Stomach (tissue), 9 donors: ENCODE measurements around the gene QTRT2. TPM values are rescaled to one million over a fixed set of nuclear protein-coding genes. Genes with fewer than 3 reads are reported as not detected.

Source experiments
- DNase-seq, 2 donors: peaks; one replicate each; pipeline versions ENCODE4 v3.0.0 to v3.0.0-alpha.2; 2013 to 2019
- H3K27ac ChIP-seq, 5 donors: fragments of 200-600 bp in 4 of 5; sonication (generic) in 4 of 5; one replicate each; pipeline ENCODE4 v1.5.1; 2013 to 2019; ENCODE audit warnings: mild to moderate bottlenecking in 1 of 5, moderate library complexity in 1 of 5
- H3K27me3 ChIP-seq, 3 donors: fragments of 200-600 bp; sonication (generic); one replicate each; pipeline ENCODE4 v1.5.1; 2017 to 2019; ENCODE audit warnings: mixed run types in 1 of 3
- H3K36me3 ChIP-seq, 4 donors: fragments of 200-600 bp; sonication (generic); 1 replicate in 3 of 4; 2 replicates in 1 of 4; pipeline ENCODE4 v1.5.1; 2016 to 2019
- H3K4me1 ChIP-seq, 4 donors: fragments of 200-600 bp; sonication (generic); one replicate each; pipeline ENCODE4 v1.5.1; 2016 to 2019
- H3K4me3 ChIP-seq, 4 donors: fragments of 200-600 bp; sonication (generic) in 3 of 4; one replicate each; pipeline ENCODE4 v1.5.1; 2016 to 2019; ENCODE audit warnings: mild to moderate bottlenecking in 1 of 4
- H3K9me3 ChIP-seq, 4 donors: fragments of 200-600 bp; sonication (generic); one replicate each; pipeline ENCODE4 v1.5.1; 2016 to 2019
- EP300 ChIP-seq: sonication (generic); formaldehyde crosslinking; IDR thresholded peaks from one replicate; pipeline ENCODE4 v1.6.1; 2017; ENCODE audit warnings: antibody characterized with exemption
- POLR2A ChIP-seq, 4 donors: fragments of 450-650 bp; IDR thresholded peaks; one replicate each; pipeline ENCODE4 v1.6.1; 2016; ENCODE audit warnings: antibody characterized with exemption in 4 of 4, control low read depth in 2 of 4, mild to moderate bottlenecking in 1 of 4, moderate library complexity in 1 of 4
- POLR2AphosphoS5 ChIP-seq, 3 donors: sonication (generic); formaldehyde crosslinking; IDR thresholded peaks; one replicate each; pipeline ENCODE4 v1.6.1; 2016; ENCODE audit warnings: antibody characterized with exemption in 3 of 3
- WGBS, 5 donors: extraction: QIAGEN DNeasy Blood & Tissue Kit in 3 of 5; methylation state at CpG; one replicate each; pipeline versions ENCODE4 v1.1.5 to v1.1.7; 2013 to 2018; 5-methylcytosine and 5-hydroxymethylcytosine counted together
- intact Hi-C: fragments of 100-400 bp; cut with DNase I; formaldehyde crosslinking; loops from one replicate; pipeline ENCODE4 v1.15.1; 2023; ENCODE audit warnings: low total_unique reads
- polyA plus RNA-seq, 3 donors: library from polyadenylated mRNA; stranded (reverse); fragments of 200-250 nt; gene quantifications; one replicate each; pipeline ENCODE4 v1.2.3, GENCODE V29; 2013
- total RNA-seq, 5 donors: library from RNA; depleted of rRNA; stranded (reverse); fragments of >200 nt; gene quantifications; one replicate each; pipeline versions ENCODE4 v1.1.0 to v1.2.3, GENCODE V29; 2014 to 2016
- TF ChIP-seq, protein P1 (sequence below), 7 experiments: fragments of 450-650 bp in 4 of 7; fragments of 200-600 bp in 3 of 7; sonication (generic) in 3 of 7; IDR thresholded peaks; one replicate each; pipeline ENCODE4 v1.5.1; 2016 to 2019; ENCODE audit warnings: antibody characterized with exemption in 7 of 7, control low read depth in 2 of 7, mild to moderate bottlenecking in 1 of 7
- donor health status: healthy with polysubstance abuse.
- donor health status: Bipolar disorder and iron deficiency.
- donor health status: healthy.

QTRT2 gene
- total and polyA plus RNA-seq, 8 donors: 4.8 to 61.3 (median 19.7) TPM

GRCh38 chr3:114103858-114104257, 47.3 kb downstream of the QTRT2 start:
- intact Hi-C loops: no loop called here
- WGBS, 5 donors: 80 to 91% (median 89%) methylated on average over 4 of the region's 4 CpGs
- no peaks in the 10 kb centered on the region for H3K9me3 ChIP-seq

GRCh38 chr3:114104414-114104813, 47.9 kb downstream of the QTRT2 start:
- H3K4me1 ChIP-seq: no peaks in the 10 kb centered on the region
- H3K27ac ChIP-seq: no peak overlapping the region
- no peaks in the 10 kb centered on the region for H3K36me3 ChIP-seq
- H3K9me3 ChIP-seq: no peaks in the 10 kb centered on the region
- intact Hi-C loops: no loop called here
- TF ChIP-seq, protein P1, sequence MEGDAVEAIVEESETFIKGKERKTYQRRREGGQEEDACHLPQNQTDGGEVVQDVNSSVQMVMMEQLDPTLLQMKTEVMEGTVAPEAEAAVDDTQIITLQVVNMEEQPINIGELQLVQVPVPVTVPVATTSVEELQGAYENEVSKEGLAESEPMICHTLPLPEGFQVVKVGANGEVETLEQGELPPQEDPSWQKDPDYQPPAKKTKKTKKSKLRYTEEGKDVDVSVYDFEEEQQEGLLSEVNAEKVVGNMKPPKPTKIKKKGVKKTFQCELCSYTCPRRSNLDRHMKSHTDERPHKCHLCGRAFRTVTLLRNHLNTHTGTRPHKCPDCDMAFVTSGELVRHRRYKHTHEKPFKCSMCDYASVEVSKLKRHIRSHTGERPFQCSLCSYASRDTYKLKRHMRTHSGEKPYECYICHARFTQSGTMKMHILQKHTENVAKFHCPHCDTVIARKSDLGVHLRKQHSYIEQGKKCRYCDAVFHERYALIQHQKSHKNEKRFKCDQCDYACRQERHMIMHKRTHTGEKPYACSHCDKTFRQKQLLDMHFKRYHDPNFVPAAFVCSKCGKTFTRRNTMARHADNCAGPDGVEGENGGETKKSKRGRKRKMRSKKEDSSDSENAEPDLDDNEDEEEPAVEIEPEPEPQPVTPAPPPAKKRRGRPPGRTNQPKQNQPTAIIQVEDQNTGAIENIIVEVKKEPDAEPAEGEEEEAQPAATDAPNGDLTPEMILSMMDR (IDR thresholded peaks at IDR 0.05): no peak
- TF ChIP-seq POLR2A (IDR thresholded peaks at IDR 0.05) (no peak), EP300 (no peak), POLR2AphosphoS5 (IDR thresholded peaks at IDR 0.05) (no peak)
- no peak for DNase-seq
- H3K4me3 ChIP-seq: no peak overlapping the region
- WGBS, 5 donors: 80 to 83% (median 80%) methylated on average over 3 of the region's 3 CpGs
- no peaks in the 10 kb centered on the region for H3K27me3 ChIP-seq

More at GRCh38 chr3:114103858-114104257, 47.3 kb downstream of the QTRT2 start:
- TF ChIP-seq POLR2A (IDR thresholded peaks at IDR 0.05) (no peak), POLR2AphosphoS5 (IDR thresholded peaks at IDR 0.05) (no peak), EP300 (no peak)
- TF ChIP-seq, protein P1 (IDR thresholded peaks at IDR 0.05): no peak
- no peak for DNase-seq
- Histone ChIP-seq H3K4me1 (no peaks in the 10 kb centered on the region), H3K4me3 (no peak overlapping the region), H3K27ac (no peak overlapping the region), H3K36me3 (no peaks in the 10 kb centered on the region), H3K27me3 (no peaks in the 10 kb centered on the region)

- no peak for DNase-seq
- Histone ChIP-seq H3K4me1 (peaks cover 0 to 10% (median 2%) of the 10 kb centered on the region in 4 donors), H3K4me3 (no peak overlapping the region), H3K36me3 (no peaks in the 10 kb centered on the region), H3K27ac (no peak overlapping the region), H3K27me3 (no peaks in the 10 kb centered on the region), H3K9me3 (no peaks in the 10 kb centered on the region)
- intact Hi-C loops: no loop called here
- WGBS, 5 donors: 89 to 97% (median 94%) methylated on average over 8 of the region's 8 CpGs
- TF ChIP-seq, protein P1 (IDR thresholded peaks at IDR 0.05): no peak
- no peak for TF ChIP-seq POLR2AphosphoS5 (IDR thresholded peaks at IDR 0.05)
- TF ChIP-seq EP300: no peak
Observed at GRCh38 chr3:114108137-114108536, 51.6 kb downstream of the QTRT2 start.

DNA sequence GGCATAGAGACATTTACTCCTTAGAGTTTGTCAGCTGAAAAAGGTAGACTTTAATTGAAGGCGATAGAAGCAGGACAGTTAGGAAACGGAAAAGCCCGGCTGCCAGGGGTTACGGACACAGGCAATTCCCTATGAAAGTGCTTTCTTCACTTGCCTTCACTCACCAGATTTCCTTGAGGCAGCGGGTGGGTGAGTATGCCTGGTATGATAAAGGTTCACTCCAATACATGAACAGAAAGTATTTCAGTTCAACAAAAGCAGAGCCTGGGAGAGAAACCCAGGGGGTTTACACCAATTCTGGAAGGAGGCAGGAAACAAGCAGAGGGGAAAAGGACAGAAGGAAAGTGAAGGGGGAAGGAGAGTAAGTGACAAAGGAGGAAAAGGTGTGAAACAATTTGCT, 53.9 kb downstream of the QTRT2 start:
- WGBS, 5 donors: 52 to 59% (median 56%) methylated on average over 5 of the region's 5 CpGs
- H3K4me1 ChIP-seq: peaks cover 0 to 10% (median 2%) of the 10 kb centered on the region in 4 donors
- no peak for TF ChIP-seq EP300
- TF ChIP-seq, protein P1 (IDR thresholded peaks at IDR 0.05): no peak
- no peak overlapping the region for H3K27ac ChIP-seq
- no peaks in the 10 kb centered on the region for H3K9me3 ChIP-seq
- no peak overlapping the region for H3K4me3 ChIP-seq
- H3K27me3 ChIP-seq: no peaks in the 10 kb centered on the region
- intact Hi-C loops: no loop called here
- H3K36me3 ChIP-seq: no peaks in the 10 kb centered on the region
- DNase-seq: no peak
